Calu3 (cell line): ENCODE data around the gene TFB2M. TPM values are rescaled to one million over a fixed set of nuclear protein-coding genes. Genes with fewer than 3 reads are reported as not detected.

ENCODE experiments used
- BruUV-seq: library from RNA; stranded (reverse); fragments of 400-500 nt; replicated peaks from 2 replicates; lab custom pipeline; 2021; lab: Mats Ljungman, UMichigan
- CTCF ChIA-PET: fragments of 300-600 bp; sonication (Branson Sonifier 250); formaldehyde crosslinking; loops from one replicate; lab custom pipeline; 2022; ENCODE audit warnings: antibody characterized with exemption; lab: Charles Lee
- DNase-seq: peaks from one replicate; pipeline ENCODE4 v3.0.0; 2022
- H3K27ac Mint-ChIP-seq: one replicate; pipeline ENCODE4 v1.8.0; 2022; ENCODE audit warnings: mixed read lengths; ENCODE audit not compliant: unreplicated experiment
- H3K27me3 Mint-ChIP-seq: one replicate; pipeline ENCODE4 v1.8.0; 2022; ENCODE audit warnings: mixed read lengths; ENCODE audit not compliant: unreplicated experiment
- H3K36me3 Mint-ChIP-seq: one replicate; pipeline ENCODE4 v1.8.0; 2022; ENCODE audit warnings: mild to moderate bottlenecking, moderate library complexity, mixed read lengths; ENCODE audit not compliant: insufficient read depth, unreplicated experiment
- H3K4me1 Mint-ChIP-seq: one replicate; pipeline ENCODE4 v1.8.0; 2022; ENCODE audit warnings: mild to moderate bottlenecking, low read depth, mixed read lengths; ENCODE audit not compliant: unreplicated experiment
- H3K4me3 Mint-ChIP-seq: one replicate; pipeline ENCODE4 v1.8.0; 2022; ENCODE audit warnings: mild to moderate bottlenecking, low read depth, moderate library complexity, mixed read lengths; ENCODE audit not compliant: unreplicated experiment
- H3K9me3 Mint-ChIP-seq: one replicate; pipeline ENCODE4 v1.8.0; 2022; ENCODE audit warnings: low read depth, mixed read lengths; ENCODE audit not compliant: unreplicated experiment
- CTCF ChIP-seq: fragments of 200-600 bp; IDR thresholded peaks from one replicate; pipeline ENCODE4 v1.8.0; 2022; ENCODE audit warnings: antibody characterized with exemption; ENCODE audit not compliant: unreplicated experiment
- intact Hi-C: fragments of 100-400 bp; cut with micrococcal nuclease; formaldehyde crosslinking; loops from one replicate; pipeline ENCODE4 v1.10.0; 2022; ENCODE audit not compliant: unreplicated experiment
- total RNA-seq: library from RNA; stranded (reverse); gene quantifications from 2 replicates; pipeline ENCODE4 v1.2.3, GENCODE V29; 2022

TFB2M gene
- total RNA-seq, 1 experiment from 2014 or later: 23.0 TPM

- no peak overlapping the region for H3K4me3 Mint-ChIP-seq
- CTCF ChIA-PET: no interaction called here
- no TSS peak for BruUV-seq
- H3K27me3 Mint-ChIP-seq: no peaks in the 10 kb centered on the region
- no peak for TF ChIP-seq CTCF
- DNase-seq: no peak
- intact Hi-C loops: no loop called here
- H3K27ac Mint-ChIP-seq: no peak overlapping the region
- H3K36me3 Mint-ChIP-seq: peaks cover 15% of the 10 kb centered on the region
- no peaks in the 10 kb centered on the region for H3K4me1 Mint-ChIP-seq
- H3K9me3 Mint-ChIP-seq: no peaks in the 10 kb centered on the region
Measured at GRCh38 chr1:246559310-246559709, 6.8 kb downstream of the TFB2M start.

DNA sequence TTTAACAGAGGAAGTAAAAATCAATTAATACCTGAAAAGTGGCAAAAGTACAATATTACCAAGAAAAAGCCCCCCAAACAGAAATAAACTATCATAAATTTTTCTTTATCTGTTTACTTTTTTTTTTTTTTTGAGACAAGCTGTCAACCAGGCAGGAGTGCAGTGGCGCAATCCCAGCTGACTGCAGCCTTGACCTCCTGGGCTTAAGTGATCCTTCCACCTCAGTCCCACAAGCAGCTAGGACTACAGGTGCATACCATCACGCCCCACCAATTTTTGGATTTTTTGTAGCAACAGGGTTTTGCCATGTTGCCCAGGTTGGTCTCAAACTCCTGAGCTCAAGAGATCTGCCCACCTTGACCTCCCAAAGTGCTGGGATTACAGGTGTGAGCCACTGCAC, 8.0 kb downstream of the TFB2M start:
- H3K9me3 Mint-ChIP-seq: no peaks in the 10 kb centered on the region
- BruUV-seq: no TSS peak
- H3K36me3 Mint-ChIP-seq: peaks cover 11% of the 10 kb centered on the region
- H3K4me3 Mint-ChIP-seq: no peak overlapping the region
- no peak overlapping the region for H3K27ac Mint-ChIP-seq
- no peak for DNase-seq
- no peaks in the 10 kb centered on the region for H3K27me3 Mint-ChIP-seq
- CTCF ChIA-PET: interaction anchor here (0.6 kb wide), 1 partner anchor 634 kb away, joined by 3 read pairs; no protein-coding TSS in a partner anchor
- TF ChIP-seq CTCF: no peak
- H3K4me1 Mint-ChIP-seq: no peaks in the 10 kb centered on the region
- intact Hi-C loops: no loop called here

GRCh38 chr1:246554201-246554600, 11.9 kb downstream of the TFB2M start:
- Mint-ChIP-seq H3K27me3 (no peaks in the 10 kb centered on the region), H3K4me3 (no peak overlapping the region), H3K27ac (no peak overlapping the region), H3K9me3 (no peaks in the 10 kb centered on the region), H3K4me1 (peaks cover 9% of the 10 kb centered on the region), H3K36me3 (peaks cover 21% of the 10 kb centered on the region)
- no peak for TF ChIP-seq CTCF
- intact Hi-C loops: no loop called here
- CTCF ChIA-PET: no interaction called here
- no TSS peak for BruUV-seq
- DNase-seq: no peak

- no peak for TF ChIP-seq CTCF
- Mint-ChIP-seq H3K9me3 (no peaks in the 10 kb centered on the region), H3K27me3 (no peaks in the 10 kb centered on the region), H3K4me3 (no peak overlapping the region), H3K4me1 (peaks cover 9% of the 10 kb centered on the region), H3K36me3 (peaks cover 29% of the 10 kb centered on the region), H3K27ac (no peak overlapping the region)
- CTCF ChIA-PET: no interaction called here
- no TSS peak for BruUV-seq
- intact Hi-C loops: no loop called here
- no peak for DNase-seq
Measured at GRCh38 chr1:246552110-246552509, 14.0 kb downstream of the TFB2M start.
